ENCODE results near the gene MAGEA2.
"Not testable (repeated sequence)": the region's sequence is repeated elsewhere in the genome, so short reads cannot be mapped to it uniquely, and the experiment has no call there.

- not testable (repeated sequence) for TF ChIP-seq POLR2AphosphoS5 (IDR thresholded peaks at IDR 0.05; ENCODE audit: borderline replicate concordance, low read depth, low read length); EZH2 (IDR thresholded peaks at IDR 0.05); FOXP2 (optimal IDR thresholded peaks at IDR 0.05; ENCODE audit: control extremely low read depth, extremely low read length, insufficient read depth)
Observed at GRCh38 chrX:152769549-152770289, 16.1 kb upstream of the MAGEA2 start, which contains the start of gene MAGEA6.

All from SK-N-MC (cell line).